Measurements from ENCODE around the gene DPH3.

GRCh38 chr3:16251316-16252085, 13.2 kb downstream of the DPH3 start:
- no peak for TF ChIP-seq CTCF (IDR thresholded peaks at IDR 0.05; ENCODE audit: extremely low read depth in 1 of 2, insufficient read depth in 1 of 2, low read depth in 1 of 2, low read length in 2 of 2)
- TF ChIP-seq EZH2 (IDR thresholded peaks at IDR 0.05; ENCODE audit: borderline replicate concordance, low read depth, low read length, severe bottlenecking): no peak
- no peak for TF ChIP-seq MAX (IDR thresholded peaks at IDR 0.05; ENCODE audit: insufficient read depth, insufficient read length)
- no peak for TF ChIP-seq POLR2A (IDR thresholded peaks at IDR 0.05; ENCODE audit: low read depth, low read length)
